Activated CD8-positive, alpha-beta memory T cell treated with anti-CD3 and anti-CD28 coated beads, Interleukin-2, amount 50 U/mL, for 24 hours (primary cell): ENCODE data around the gene REN.

Experiments
- DNase-seq: peaks from one replicate; pipeline ENCODE4 v3.0.0-alpha.2; 2020; ENCODE audit errors: extremely low read depth

Gene REN

DNA sequence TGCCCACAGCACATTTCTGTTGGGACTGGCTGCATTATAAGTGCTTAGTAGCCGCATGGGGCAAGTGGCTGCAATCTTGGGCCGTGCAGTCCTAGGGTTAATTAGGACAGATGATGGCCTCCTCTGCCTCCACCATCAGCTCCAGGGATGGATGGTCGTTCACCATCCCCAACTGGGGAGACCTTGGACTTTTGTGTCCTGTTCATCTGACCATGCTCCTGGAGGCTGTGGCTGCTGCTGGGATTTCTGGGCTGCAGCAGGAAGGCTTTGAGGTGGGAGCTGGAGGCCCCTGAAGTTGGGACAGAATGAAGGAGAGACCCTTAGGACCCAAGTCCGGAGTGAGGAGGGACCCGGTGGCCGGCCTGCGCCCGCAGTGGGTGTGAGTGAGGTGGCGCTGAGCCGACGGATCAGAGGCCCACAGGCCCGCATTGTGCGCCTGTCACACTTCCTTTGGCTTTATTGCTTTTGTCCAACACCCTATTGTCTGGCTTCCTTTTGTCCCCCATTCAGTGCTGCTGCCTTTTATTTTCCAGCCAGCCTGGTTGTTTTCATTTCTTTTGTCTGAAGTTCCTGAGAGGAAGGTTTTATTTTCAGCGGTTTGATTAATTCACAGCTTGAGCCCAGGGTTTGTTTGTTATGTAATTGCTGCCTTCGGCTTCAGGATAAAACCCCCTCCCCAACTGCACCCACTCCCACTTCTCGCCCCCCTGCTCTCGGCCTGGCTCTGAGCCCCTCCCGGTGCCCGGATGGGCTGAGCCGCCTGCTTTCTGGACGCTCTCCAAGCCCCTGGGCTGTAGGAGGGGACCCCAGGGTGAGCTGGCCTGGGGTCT lies 57.6 kb downstream of the REN start:
- DNase-seq: no peak

DNA sequence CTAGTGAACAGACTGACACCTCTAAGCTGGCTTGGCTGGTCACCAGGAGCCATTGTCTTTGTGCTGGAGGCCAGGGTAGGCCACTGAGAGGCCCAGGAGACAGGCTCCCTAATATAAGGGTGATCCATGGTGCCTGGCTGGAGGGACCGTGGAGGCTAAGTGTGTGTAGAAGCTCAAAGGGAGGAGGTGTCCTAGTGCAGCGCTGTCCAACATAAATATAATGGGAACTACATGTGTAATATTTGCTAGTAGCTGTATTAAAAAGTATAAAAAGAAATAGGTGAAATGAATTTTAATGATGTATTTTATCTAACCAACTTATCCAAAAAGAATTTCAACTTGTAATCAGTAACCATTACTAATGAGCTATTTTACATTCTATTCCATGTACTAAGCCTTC lies 58.2 kb downstream of the REN start:
- no peak for DNase-seq

DNA sequence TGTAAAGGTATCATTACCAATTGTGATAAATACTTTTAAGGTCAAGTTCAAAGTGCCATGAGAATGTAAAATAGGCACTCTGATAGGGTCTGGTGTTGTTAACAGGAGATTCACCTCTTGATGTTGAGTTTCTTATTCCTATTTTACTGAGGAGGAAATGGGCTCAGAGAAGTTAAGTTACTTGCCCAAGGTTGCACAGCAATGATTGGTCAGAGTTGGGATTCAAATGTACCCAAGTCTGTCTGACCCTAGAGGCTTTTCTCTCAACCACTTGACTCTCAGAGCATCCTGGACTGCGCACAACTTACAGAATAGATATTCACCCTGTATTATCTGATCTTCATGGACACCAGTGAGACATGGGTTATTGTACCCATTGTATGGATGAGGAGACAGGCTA lies 59.3 kb downstream of the REN start:
- no peak for DNase-seq

DNA sequence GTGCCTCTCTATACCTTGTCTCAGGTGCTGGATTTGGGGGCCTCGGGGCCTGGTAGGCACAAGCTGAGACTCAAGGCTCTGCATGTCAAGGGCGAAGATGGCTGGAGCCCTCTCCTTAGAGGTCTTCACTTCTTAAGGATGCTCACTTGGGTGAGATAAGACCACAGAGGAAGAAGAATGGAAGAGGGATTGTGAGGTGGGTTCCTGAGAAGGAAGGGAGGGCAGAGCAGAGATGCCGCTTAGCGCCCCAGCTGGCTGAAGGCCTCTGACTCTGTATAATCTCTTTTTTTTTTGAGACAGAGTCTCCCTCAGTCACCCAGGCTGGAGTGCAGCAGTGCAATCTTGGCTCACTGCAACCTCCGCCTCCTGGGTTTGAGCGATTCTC lies 61.0 kb downstream of the REN start:
- DNase-seq: no peak
